ENCODE results near the gene VEZF1.

- TF ChIP-seq, protein P1, sequence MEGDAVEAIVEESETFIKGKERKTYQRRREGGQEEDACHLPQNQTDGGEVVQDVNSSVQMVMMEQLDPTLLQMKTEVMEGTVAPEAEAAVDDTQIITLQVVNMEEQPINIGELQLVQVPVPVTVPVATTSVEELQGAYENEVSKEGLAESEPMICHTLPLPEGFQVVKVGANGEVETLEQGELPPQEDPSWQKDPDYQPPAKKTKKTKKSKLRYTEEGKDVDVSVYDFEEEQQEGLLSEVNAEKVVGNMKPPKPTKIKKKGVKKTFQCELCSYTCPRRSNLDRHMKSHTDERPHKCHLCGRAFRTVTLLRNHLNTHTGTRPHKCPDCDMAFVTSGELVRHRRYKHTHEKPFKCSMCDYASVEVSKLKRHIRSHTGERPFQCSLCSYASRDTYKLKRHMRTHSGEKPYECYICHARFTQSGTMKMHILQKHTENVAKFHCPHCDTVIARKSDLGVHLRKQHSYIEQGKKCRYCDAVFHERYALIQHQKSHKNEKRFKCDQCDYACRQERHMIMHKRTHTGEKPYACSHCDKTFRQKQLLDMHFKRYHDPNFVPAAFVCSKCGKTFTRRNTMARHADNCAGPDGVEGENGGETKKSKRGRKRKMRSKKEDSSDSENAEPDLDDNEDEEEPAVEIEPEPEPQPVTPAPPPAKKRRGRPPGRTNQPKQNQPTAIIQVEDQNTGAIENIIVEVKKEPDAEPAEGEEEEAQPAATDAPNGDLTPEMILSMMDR (IDR thresholded peaks at IDR 0.05; ENCODE audit: low read depth, low read length, poor library complexity, severe bottlenecking): no peak
- TF ChIP-seq EZH2phosphoT487 (IDR thresholded peaks at IDR 0.05; ENCODE audit: borderline replicate concordance, low read length): no peak
Measured at GRCh38 chr17:58007781-58008706, 20.0 kb upstream of the VEZF1 start.

All from DOHH2 (cell line).